ENCODE measurements around the gene MRAP. TPM values are rescaled to one million over a fixed set of nuclear protein-coding genes. Genes with fewer than 3 reads are reported as not detected.
"Not testable (repeated sequence)": the region's sequence is repeated elsewhere in the genome, so short reads cannot be mapped to it uniquely, and the experiment has no call there.

The MRAP gene
- 1 to 10 TPM in 1 of 10 donors, under 1 TPM in 2, not detected in 7; 0.36 to 1.2 (median 0.82) TPM for polyA plus RNA-seq (ENCODE audit: insufficient read length in 10 of 10)
- long read RNA-seq, donor 1, result 0 reads
- long read RNA-seq, donor 2, result 0 reads
- long read RNA-seq, donor 3, result 0 reads
- long read RNA-seq, donor 4, result 0 reads
- long read RNA-seq, donor 5, result 0 reads
- long read RNA-seq, donor 6, result 0 reads
- long read RNA-seq, donor 7, result 0 reads
- long read RNA-seq, donor 8, result 0 reads
- long read RNA-seq, donor 9, result 0 reads

- DNase-seq, result no peak
Measured at GRCh38 chr21:32298658-32299081, at the start of gene MRAP. TSS of gene MRAP (plus strand) at chr21:32298855. CDS start at chr21:32298972, 117 bp downstream.

DNA sequence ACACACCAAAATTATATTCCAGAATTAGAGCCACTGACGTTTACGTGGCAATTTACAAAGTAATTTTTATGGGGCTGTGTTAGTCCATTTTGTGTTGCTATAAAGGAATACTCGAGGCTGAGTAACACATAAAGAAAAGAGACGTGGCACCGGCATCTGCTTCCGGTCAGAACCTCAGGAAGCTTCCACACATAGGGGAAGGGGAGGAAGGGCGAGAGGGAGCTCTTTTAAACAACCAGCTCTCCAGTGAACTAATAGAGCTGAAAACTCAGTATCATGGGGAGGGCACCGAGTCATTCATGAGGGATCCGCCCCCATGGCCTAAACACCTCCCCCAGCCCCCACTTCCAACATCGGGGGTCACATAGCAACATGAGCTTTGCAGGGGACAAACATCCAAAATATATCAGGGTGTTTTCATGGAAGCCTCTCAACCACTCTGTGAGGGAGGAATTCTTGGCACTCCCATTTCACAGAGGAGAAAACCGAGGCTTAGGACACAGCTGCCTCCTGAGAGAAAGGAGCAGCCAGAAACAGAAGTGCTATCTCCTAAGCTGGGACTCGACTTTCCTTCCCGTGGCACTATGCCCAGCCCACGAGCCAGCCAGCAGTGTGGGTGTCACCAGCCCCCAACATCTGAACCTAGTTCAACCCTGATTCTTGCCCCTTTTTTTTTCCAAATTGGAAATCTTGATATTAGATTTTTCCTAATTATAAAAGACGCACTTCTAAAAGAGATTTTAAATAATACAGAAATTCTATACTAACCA is 49.0 kb upstream of the MRAP start:
- no peak for DNase-seq

DNA sequence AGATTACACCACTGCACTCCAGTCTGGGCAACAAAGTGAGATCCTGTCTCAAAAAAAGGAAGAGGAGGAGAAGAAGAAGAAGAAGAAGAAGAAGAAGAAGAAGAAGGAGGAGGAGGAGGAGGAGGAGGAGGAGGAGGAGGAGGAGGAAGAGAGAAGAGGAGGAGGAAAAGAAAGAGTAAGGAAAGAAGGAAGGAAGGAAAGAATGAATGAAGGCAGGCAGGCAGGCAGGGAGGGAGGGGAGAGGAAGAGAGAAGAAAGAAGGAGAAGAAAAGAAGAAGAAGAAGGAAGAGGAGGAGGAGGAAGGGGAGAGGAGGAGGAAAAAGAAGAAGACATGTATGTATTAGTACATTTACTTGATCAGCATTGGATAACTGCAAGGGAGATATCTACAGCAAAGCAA is 46.5 kb upstream of the MRAP start:
- DNase-seq, result no peak

DNA sequence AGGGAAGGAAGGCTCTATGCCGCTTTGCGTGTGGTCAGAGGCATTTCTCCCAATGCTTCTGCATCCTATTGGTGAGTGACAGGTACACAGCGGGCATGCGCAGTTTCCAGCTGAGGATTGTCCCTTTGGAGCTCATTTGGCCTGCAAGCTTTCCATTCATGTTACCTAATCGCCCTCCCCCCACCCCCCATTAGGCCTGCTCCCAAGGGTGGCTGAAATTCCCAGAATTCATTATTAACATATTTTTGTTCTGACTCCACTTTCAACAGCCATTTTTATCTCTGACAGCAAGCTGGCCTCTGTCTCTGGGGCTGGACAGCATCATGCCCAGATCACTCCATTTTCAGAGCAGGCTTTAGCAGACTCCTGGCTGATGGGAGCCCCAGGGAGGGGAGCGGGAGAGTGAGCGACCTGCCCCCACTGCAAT is 45.4 kb upstream of the MRAP start:
- peak in 2 of 3 donors; percentile 31 to 48 for DNase-seq

- peak in 1 of 3 donors; percentile 44 for DNase-seq
Measured at GRCh38 chr21:32256251-32256650, 42.4 kb upstream of the MRAP start.

DNA sequence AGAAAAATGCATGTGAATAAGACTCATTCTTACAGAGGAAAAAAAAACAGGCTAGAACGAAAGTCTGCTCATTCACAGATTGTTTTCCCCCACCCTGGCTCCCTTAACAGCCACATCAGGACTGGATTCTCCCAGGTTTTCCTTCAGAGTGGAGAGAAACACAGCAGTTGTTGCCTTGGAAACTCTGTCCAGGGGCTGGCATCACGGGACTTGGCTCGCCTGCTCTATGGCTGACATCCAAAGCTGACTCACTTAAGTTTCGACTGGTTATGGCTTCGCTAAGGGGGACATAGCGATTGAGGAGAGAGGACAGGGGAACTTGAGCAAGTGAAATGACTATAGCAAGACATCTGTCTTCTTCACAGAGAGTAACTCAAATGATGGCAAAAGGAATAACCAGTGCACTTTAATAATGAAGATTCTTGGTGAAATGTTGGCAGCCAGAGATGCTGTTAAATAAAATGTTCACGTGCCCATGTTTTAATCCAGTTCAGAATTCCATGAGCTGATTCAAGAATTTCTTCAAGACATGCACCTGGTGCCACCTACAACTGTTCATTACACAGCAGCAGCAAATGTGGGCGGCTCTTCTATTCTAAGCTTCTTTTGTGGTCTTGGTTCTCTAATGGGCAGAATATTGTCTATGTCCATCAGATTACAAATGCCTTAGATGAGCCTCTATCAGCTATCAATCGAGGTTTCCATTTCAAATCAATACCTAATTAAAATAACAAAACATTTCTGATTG is 41.6 kb upstream of the MRAP start:
- peak; percentile 86 to 93 (median 90) for DNase-seq

- DNase-seq, result peak; percentile 80 to 90 (median 83)
Measured at GRCh38 chr21:32257962-32258785, 40.5 kb upstream of the MRAP start.

- not testable (repeated sequence) for DNase-seq
Measured at GRCh38 chr21:32258786-32259048, 39.9 kb upstream of the MRAP start.

DNA sequence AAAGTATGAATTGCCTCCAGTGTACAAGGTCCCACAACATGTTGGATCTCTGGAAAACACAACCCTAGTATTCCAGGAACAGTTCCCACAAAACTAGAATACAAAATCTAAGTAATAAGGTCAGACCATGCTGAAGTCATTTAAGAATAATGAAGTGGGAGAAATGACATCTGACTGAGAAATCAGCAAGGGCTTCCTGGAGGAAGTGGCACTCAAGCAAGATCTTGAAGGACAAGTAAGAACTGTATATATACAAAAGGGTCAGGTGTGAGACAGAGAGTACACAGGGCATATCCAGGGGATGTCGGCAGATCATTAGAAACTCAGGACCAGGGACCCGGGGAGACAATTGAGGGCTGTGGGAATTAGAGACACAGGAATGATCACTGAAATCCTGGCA is 38.5 kb upstream of the MRAP start:
- no peak for DNase-seq

DNA sequence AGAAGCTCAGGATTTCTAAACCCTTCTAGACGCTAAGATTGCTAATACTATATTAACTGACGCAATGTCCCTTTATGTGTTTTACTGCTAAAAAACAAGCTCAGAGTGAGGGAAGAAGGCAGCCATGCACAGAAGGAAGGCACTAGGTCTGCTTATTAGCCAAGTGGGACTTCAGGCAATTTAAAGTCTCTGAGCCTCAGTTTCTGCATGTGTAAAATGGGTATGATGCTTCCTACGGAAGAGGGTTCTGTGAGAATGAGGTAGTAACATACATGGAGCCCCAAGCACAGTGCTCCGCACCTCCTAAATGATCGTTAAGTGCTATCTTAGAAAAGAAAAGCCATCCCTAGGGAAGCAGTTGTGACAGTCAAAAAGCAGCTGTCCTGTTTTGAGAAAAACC is 36.7 kb upstream of the MRAP start:
- no peak for DNase-seq

- DNase-seq, result not testable (repeated sequence)
Measured at GRCh38 chr21:32265321-32265720, 33.3 kb upstream of the MRAP start.

- no peak for DNase-seq
Measured at GRCh38 chr21:32270748-32271147, 27.9 kb upstream of the MRAP start.

DNA sequence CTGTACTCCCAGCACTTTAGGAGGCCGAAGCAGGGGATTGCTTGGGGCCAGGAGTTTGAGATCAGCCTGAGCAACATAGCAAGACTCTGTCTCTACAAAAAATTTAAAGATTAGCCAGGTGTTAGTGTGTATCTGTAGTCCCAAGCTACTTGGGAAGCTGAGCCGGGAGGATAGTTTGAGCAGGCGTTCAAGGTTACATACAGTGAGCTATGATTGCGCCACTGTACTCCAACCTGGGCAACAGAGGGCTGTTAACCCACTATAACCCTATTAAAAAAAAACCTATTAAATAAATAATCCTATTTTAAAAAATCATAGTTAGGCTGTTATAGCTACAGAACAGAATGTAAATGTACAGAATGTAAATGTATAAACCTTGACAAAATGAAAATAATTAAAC is 22.0 kb upstream of the MRAP start:
- DNase-seq, result no peak

- peak in 1 of 3 donors; percentile 27 for DNase-seq
Measured at GRCh38 chr21:32278103-32278502, 20.6 kb upstream of the MRAP start.

DNA sequence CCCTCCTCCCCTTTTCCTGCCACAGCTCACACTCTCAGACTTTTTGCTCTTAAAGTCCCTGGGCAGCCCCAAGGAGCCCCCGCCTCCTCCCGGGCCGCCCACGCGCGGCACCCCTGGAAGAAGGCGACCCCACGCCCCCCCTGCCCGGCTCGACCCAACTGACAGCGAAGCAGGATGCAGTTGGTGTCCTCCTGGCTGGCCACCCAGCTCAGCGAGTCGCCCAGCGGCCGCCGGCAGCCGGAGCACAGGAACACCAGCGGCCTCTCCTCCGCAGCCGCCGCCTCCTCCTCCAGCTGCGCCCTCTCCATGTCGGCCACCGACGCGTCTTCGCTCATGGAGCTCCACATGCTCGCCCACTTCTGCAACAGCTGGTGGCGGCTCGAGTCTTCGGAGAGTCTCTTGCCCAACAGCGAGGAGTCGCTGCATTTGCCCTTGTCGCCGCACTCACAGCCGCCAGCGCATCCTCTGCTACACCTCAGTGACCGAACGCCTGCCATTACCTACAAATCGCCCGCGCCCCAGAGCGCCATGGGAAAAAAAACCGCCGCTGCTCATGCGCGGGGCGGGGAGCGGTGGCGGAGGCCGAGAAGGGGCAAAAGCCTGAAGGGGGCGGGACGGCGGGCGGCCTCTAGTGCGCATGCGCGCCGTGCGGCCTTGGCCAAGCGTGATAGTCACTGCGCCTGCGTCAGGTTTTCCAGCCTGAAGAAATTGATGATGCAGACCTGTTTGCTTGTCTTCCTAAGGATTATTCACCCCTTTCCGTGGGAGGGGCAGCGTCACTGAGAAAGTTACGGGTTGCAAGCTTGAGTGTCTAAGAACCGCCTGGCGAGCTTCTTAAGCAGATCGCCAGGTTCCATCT is 19.9 kb upstream of the MRAP start, which contains the start of gene MIS18A:
Gene MIS18A (minus strand): TSS at position 532 of the 859 bp plus-strand sequence. CDS start 35 bp downstream, at position 497.
- peak; percentile 95 to 98 (median 97) for DNase-seq

DNA sequence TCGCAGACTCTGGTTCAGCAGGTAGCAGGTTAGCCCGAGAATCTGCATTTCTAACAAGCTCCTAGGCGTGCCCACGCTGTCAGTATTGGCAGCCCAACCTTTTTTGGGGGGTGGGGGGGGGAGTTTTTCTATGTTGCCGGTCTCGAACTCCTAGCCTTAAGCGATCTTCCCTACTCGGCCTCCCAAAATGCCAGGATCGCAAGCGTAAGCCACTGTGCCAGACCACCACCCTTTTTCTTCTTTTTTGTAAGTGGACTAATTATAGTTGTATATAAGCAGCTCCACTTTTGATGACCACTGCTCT is 19.3 kb upstream of the MRAP start:
- DNase-seq, result no peak

GRCh38 chr21:32281531-32281930 is 17.1 kb upstream of the MRAP start:
- no peak for DNase-seq

GRCh38 chr21:32282992-32283391 is 15.7 kb upstream of the MRAP start:
- no peak for DNase-seq

DNA sequence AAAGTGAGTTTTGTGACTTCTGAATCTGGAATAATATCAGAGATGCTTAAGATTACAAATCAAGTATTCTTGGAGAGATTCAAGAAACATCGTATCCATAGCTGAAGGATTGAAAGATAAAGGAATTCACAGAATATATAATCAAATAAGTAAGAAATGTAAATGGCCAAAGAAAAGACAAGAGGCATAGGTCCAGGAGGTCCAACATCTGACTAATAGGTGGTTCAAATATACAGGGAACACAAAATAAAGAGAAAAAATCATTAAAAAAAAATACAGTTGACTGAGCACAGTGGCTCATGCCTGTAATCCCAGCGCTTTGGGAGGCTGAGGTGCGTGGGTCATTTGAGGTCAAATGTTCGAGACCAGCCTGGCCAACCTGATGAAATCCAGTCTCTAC is 13.2 kb upstream of the MRAP start:
- DNase-seq, result no peak

- DNase-seq, result no peak
Measured at GRCh38 chr21:32297449-32297848, 1.2 kb upstream of the MRAP start.

GRCh38 chr21:32298148-32298559 is 501 bp upstream of the MRAP start:
- DNase-seq, result no peak

Measured in muscle of back (tissue), 13 donors.